NCI-H1694 (cell line): ENCODE results near the gene KLHL34.

ENCODE experiments used
- DNase-seq: peaks from one replicate; lab custom pipeline; 2025; lab: John Stamatoyannopoulos, UW

The KLHL34 gene

DNA sequence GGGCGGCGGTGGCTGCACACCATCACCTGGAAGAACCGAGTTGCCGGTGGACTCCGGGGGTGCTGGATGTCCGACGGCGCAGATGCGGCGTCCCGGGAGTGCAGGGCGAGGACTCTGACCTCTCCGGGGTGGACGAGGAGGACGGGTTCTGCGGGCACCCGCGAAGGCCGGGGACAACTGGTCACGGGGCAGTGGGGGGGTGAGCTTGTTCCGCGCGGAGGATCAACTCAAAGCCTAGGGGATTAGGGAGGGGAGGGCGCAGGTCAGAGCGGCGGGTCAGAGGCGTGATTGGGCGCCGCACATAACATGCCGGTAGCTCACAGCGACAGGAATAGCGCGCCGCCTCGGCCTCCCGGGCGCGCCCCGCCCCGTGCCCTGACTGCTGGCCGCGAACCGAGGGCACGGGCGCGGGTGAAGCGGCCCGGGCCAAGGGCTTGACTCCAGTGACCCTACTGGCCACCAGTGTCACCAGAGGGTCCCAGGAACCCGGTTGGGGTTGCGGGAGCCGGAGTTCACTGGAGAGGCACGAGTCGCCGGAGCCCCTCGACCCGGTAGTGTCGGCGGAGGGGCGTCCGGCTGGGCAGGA, at the start of gene KLHL34:
Gene KLHL34 (minus strand): TSS at position 179 of the 586 bp plus-strand sequence. CDS start 542 bp downstream, outside the sequence.
- DNase-seq: no peak

- DNase-seq: no peak
These were observed 47.1 kb upstream of the KLHL34 start for GRCh38 chrX:21705225-21705624.

- DNase-seq: no peak
These were observed 44.6 kb upstream of the KLHL34 start for GRCh38 chrX:21702725-21703124.

DNA sequence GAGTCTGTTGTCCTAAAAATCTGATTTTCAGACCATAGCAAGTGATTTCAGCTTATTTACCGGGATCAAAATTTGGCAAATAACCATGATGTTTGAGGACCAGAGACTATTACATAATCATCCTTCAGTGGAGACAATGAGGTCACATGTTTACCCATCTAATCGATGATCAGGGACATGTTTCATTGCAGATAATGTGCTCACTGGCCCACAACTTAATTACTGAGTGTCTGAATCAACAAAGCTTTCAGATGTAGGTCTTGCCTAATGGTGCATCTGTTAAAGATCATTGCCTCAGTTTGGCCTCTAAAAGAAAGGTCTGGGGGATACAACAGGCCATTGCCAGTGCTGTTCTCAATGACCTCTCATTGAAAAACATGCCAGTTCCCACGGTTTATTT, 42.8 kb upstream of the KLHL34 start:
- no peak for DNase-seq

GRCh38 chrX:21700275-21700674, 42.1 kb upstream of the KLHL34 start:
- no peak for DNase-seq

- DNase-seq: no peak
These were observed 41.0 kb upstream of the KLHL34 start for GRCh38 chrX:21699136-21699535.

DNA sequence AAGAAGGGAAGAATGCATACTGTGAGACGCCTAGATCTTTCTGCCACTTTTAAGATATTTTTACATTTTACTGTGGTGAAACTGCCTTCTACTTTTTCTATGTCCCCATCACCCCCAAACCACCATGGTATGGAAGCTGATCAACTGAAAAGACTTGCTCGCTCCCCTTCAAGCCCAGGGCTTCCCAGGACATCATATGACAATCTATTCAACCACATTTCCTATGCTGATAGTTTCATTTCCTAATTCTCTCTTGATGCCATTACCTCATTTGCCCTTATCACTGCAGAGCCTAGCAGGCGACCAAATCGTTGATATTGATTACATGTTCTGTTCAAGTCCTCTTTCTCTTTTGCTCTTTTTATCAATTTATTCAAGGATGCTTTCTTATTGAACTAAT, 40.1 kb upstream of the KLHL34 start:
- no peak for DNase-seq

- DNase-seq: no peak
These were observed 33.4 kb upstream of the KLHL34 start for GRCh38 chrX:21691512-21692018.

DNA sequence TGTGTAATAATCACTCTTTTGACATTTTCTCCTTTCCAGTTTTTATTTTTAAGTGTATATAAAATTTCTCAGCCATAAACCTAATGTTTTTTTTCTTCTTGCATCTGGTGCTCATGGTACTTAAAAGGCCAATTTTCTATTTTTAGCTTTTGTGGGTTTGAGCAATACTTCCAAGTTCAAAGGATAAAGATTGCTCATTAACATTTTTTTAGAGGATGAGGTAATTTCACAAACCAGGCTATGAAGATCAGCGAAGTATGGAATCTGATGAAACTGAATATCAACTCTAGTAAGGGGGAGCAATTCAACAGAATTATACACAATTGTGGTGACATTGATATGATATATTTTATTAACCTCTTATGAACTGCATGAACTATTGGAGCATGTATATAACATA, 25.8 kb upstream of the KLHL34 start:
- no peak for DNase-seq

DNA sequence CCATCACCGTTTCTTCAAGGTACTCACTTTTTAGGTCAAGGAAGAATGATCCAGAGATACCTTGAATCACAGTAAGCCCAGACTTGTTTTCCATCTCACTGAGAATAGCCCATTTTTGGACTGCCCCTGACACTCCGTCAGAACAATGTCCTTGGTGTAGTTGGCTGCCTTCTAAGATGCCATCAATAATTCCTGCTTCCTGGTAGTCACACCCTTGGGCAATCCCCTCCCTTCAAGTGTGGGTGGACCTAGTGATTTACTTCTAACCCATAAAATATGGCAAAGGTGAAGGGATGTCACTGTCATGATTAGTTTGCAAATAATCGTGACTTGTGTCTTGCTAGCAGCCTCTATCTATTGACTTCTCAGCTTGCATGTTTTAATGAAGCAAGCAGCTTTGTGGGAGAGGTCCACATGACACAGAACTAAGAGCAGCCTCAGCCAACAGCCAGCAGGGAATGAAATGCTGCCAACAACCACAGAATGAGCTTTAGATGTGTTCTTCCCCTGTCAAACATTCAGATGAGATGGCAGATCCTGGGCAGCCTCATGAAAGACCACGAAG, 20.0 kb upstream of the KLHL34 start:
- no peak for DNase-seq

DNA sequence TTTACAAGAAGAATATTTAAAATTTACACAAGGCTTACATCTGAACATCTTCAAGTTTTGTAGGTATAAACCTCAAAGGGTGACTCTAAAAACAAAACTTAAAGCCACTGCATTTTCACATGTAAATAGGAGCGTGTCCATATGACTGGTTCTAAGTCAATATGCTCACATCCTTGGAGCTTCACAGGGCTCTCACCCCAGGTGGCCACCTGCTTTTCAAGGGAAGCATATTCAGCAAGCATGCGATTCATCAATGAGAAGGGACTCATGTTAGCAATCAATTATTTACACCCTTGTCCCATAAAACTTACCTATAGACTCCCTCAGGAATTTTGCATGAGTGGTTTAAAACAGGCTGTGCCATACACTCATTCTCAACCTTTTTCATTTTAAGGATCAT, 17.8 kb upstream of the KLHL34 start:
- DNase-seq: no peak

DNA sequence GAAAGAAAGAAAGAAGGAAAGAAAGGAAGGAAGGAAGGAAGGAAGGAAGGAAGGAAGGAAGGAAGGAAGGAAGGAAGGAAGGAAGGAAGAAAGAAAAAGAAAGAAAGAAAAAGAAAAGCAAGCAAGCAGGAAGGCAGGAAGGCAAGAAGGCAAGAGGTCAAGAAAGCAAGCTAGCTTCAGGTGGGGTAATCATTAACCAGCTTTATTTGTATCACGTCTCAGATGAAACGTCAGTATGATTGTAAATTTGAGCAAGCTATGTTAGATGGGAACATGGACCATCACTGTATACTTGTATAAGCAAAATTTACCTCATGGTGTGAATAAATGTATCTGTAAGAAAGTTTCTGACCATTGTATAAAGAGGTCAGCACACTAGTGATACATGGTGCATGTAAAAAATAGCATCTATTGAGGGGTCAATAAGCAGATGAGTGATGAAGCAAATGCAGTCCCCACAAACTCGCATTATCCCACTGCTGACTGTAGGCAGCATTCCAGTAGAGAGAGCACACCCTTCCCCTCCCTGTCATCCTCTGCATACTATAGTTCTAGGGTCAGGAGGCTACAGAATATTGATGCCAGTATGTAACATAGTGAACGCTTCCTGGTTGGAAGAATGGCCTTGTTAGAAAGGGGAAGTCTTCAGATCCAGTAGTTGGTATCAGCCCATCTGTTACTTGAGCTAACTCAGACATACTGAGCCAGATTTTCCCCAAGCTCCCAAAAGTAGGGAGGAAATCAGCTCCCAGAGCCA, 16.5 kb upstream of the KLHL34 start:
- DNase-seq: no peak

GRCh38 chrX:21666679-21667078, 8.5 kb upstream of the KLHL34 start:
- DNase-seq: no peak

- no peak for DNase-seq
These were observed 8.1 kb upstream of the KLHL34 start for GRCh38 chrX:21666252-21666651.

DNA sequence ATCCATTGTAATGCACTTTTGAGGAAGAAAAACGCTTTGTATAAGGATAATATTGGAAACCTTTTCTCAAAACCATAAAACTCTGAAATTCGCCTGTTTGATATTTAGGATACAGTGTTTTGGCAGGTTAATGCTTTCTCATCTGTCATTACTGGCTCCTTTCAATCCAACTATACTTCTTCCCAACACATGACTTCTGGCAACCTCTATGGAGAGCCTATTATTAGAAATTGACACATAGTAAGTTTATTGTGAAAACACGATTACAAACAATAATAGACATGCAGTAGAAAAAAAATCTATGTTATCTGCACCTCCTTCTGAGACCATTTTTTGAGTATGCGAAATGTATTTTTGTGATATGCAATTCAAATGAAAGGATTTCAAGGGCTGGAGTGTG, 4.6 kb upstream of the KLHL34 start:
- no peak for DNase-seq

DNA sequence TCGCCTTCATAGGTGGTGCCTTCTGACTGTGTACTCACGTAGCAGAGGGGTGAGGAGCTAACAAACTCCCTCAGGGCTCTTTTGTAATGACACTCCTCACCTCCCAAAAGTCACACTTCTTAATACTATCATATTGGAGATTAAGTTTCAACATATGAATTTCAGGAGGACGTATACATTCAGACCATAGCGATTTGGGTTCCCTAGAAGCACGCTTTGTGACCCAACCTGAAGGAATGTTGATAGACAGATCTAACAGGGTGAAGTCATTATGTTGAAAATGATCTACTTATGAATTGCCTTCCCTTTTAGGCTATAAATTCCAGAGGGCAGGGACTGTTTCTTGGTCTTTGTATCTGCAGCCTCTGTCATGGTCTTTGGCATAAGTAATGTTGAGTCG, 3.2 kb upstream of the KLHL34 start:
- DNase-seq: no peak

GRCh38 chrX:21660156-21660555, 2.0 kb upstream of the KLHL34 start:
- DNase-seq: no peak

GRCh38 chrX:21659320-21659719, 1.2 kb upstream of the KLHL34 start:
- no peak for DNase-seq

DNA sequence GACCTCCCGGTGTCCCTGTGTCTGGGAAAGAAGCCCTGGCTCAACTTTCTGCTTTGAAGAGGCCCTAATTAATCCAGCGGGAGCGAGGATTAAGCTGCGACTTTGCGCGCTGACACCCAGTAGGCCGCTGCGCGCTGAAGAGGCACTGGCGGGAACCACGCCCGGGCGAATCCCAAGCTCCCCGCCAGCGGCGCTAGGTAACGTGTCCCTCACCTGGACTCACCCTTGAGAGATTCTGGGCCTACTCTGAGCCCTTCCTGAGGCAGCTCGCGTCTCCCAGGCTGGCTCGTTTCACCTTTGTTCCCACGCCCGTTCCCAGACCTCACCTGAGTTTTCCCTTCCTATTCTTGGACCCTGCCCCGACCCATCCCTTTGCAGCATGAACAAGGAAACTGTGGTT, 616 bp upstream of the KLHL34 start:
- DNase-seq: no peak

- DNase-seq: no peak
These were observed 595 bp downstream of the KLHL34 start for GRCh38 chrX:21657318-21658151.

- no peak for DNase-seq
These were observed 1.4 kb downstream of the KLHL34 start for GRCh38 chrX:21656587-21657317.
